ENCODE measurements around the gene TTC39C. TPM values are rescaled to one million over a fixed set of nuclear protein-coding genes. Genes with fewer than 3 reads are reported as not detected.
A peak's percentile ranks its signal among the peaks of the same experiment; 100 is the strongest.

The TTC39C gene
- total and polyA plus RNA-seq, 3 donors from 2014 or later = 57.7 to 70.4 (median 68.3) TPM

GRCh38 chr18:24060644-24061043 lies 46.1 kb downstream of the TTC39C start:
- Histone ChIP-seq H3K27ac (no peak overlapping the region), H3K4me1 (peaks cover 5% of the 10 kb centered on the region), H3K27me3 (no peaks in the 10 kb centered on the region), H3K36me3 (ENCODE audit: low read depth, missing control alignments) (no peaks in the 10 kb centered on the region), H3K4me3 (no peak overlapping the region), H3K9me3 (no peaks in the 10 kb centered on the region)
- TF ChIP-seq CTCF (IDR thresholded peaks at IDR 0.05) (no peak), POLR2A (IDR thresholded peaks at IDR 0.05) (no peak)
- DNase-seq = no peak
- intact Hi-C loops (cut with DNase I; ENCODE audit: low total_unique reads) = no loop called here
- WGBS, 2 donors = 70 to 72% methylated on average over 2 of the region's 2 CpGs

GRCh38 chr18:24063121-24063731 lies 48.7 kb downstream of the TTC39C start:
- DNase-seq = no peak
- H3K9me3 ChIP-seq = no peaks in the 10 kb centered on the region
- H3K4me1 ChIP-seq = peaks cover 5% of the 10 kb centered on the region
- 68 to 75% methylated on average over 4 of the region's 4 CpGs for WGBS, 2 donors
- no peak for TF ChIP-seq POLR2A (IDR thresholded peaks at IDR 0.05)
- TF ChIP-seq CTCF (IDR thresholded peaks at IDR 0.05) = no peak
- H3K27ac ChIP-seq = peak overlapping the region; percentile 24 to 47
- no peaks in the 10 kb centered on the region for H3K36me3 ChIP-seq (ENCODE audit: low read depth, missing control alignments)
- H3K4me3 ChIP-seq = no peak overlapping the region
- no peaks in the 10 kb centered on the region for H3K27me3 ChIP-seq
- intact Hi-C loops (cut with DNase I; ENCODE audit: low total_unique reads) = no loop called here

- Histone ChIP-seq H3K9me3 (no peaks in the 10 kb centered on the region), H3K4me1 (peaks cover 5% of the 10 kb centered on the region), H3K4me3 (no peak overlapping the region), H3K27ac (peak overlapping the region; percentile 32 to 47), H3K36me3 (ENCODE audit: low read depth, missing control alignments) (no peaks in the 10 kb centered on the region), H3K27me3 (no peaks in the 10 kb centered on the region)
- intact Hi-C loops (cut with DNase I; ENCODE audit: low total_unique reads) = no loop called here
- DNase-seq = no peak
- TF ChIP-seq POLR2A (IDR thresholded peaks at IDR 0.05) = no peak
- no peak for TF ChIP-seq CTCF (IDR thresholded peaks at IDR 0.05)
- WGBS, 2 donors = 79 to 86% methylated on average over 8 of the region's 8 CpGs
These were observed 50.0 kb downstream of the TTC39C start for GRCh38 chr18:24064391-24065100.

- no peak for DNase-seq
- Histone ChIP-seq H3K27ac (no peak overlapping the region), H3K36me3 (ENCODE audit: low read depth, missing control alignments) (no peaks in the 10 kb centered on the region), H3K9me3 (no peaks in the 10 kb centered on the region), H3K27me3 (no peaks in the 10 kb centered on the region), H3K4me1 (peaks cover 5% of the 10 kb centered on the region), H3K4me3 (no peak overlapping the region)
- no peak for TF ChIP-seq POLR2A (IDR thresholded peaks at IDR 0.05)
- no peak for TF ChIP-seq CTCF (IDR thresholded peaks at IDR 0.05)
- WGBS, 2 donors = 69 to 83% methylated on average over 2 of the region's 2 CpGs
- intact Hi-C loops (cut with DNase I; ENCODE audit: low total_unique reads) = no loop called here
These were observed 51.4 kb downstream of the TTC39C start for GRCh38 chr18:24065906-24066305.
